HK-2 (cell line): ENCODE data around the gene F5.
"Not testable (repeated sequence)": the region's sequence is repeated elsewhere in the genome, so short reads cannot be mapped to it uniquely, and the experiment has no call there.

ENCODE experiments used
- DNase-seq: peaks from one replicate; pipeline ENCODE4 v3.0.0-alpha.2; 2018; ENCODE audit not compliant: unreplicated experiment

The F5 gene

GRCh38 chr1:169538998-169539871 is 47.0 kb downstream of the F5 start:
- DNase-seq, result peak; percentile 16

- no peak for DNase-seq
Observed at GRCh38 chr1:169534653-169535052, 51.6 kb downstream of the F5 start.

- not testable (repeated sequence) for DNase-seq
Observed at GRCh38 chr1:169533528-169534190, 52.6 kb downstream of the F5 start.

- no peak for DNase-seq
Observed at GRCh38 chr1:169530448-169530847, 55.8 kb downstream of the F5 start.

- no peak for DNase-seq
Observed at GRCh38 chr1:169529068-169529642, 57.1 kb downstream of the F5 start.

- DNase-seq, result no peak
Observed at GRCh38 chr1:169528215-169529067, 57.8 kb downstream of the F5 start.

GRCh38 chr1:169527451-169528214 is 58.6 kb downstream of the F5 start:
- DNase-seq, result no peak

GRCh38 chr1:169527001-169527400 is 59.3 kb downstream of the F5 start:
- no peak for DNase-seq

GRCh38 chr1:169526120-169526832 is 60.0 kb downstream of the F5 start:
- DNase-seq, result no peak

GRCh38 chr1:169525391-169525790 is 60.9 kb downstream of the F5 start:
- DNase-seq, result no peak

GRCh38 chr1:169523904-169524303 is 62.4 kb downstream of the F5 start:
- DNase-seq, result no peak

GRCh38 chr1:169521226-169521625 is 65.1 kb downstream of the F5 start:
- no peak for DNase-seq

- no peak for DNase-seq
Observed at GRCh38 chr1:169517558-169518186, 68.6 kb downstream of the F5 start.

GRCh38 chr1:169515641-169516040 is 70.6 kb downstream of the F5 start:
- no peak for DNase-seq

GRCh38 chr1:169514566-169515270 is 71.6 kb downstream of the F5 start:
- no peak for DNase-seq

- DNase-seq, result no peak
Observed at GRCh38 chr1:169513208-169513607, 73.1 kb downstream of the F5 start.

GRCh38 chr1:169511316-169512005 is 74.8 kb downstream of the F5 start:
- DNase-seq, result no peak

GRCh38 chr1:169510060-169510459 is 76.2 kb downstream of the F5 start:
- DNase-seq, result no peak

GRCh38 chr1:169509354-169509753 is 76.9 kb downstream of the F5 start:
- no peak for DNase-seq
